ENCODE results near the gene AFP. TPM values are rescaled to one million over a fixed set of nuclear protein-coding genes. Genes with fewer than 3 reads are reported as not detected.

Gene AFP
- total and polyA plus RNA-seq, 2 donors from 2014 or later = 11.6 TPM; not detected in 1

- FAIRE-seq (no peak), DNase-seq (no peak)
- Histone ChIP-seq H3K4me1 (ENCODE audit: control insufficient read depth in 2 of 3, insufficient read depth in 2 of 3, low read depth in 1 of 3, low read length in 3 of 3) (no peaks in the 10 kb centered on the region), H3K36me3 (ENCODE audit: control insufficient read depth in 2 of 3, insufficient read depth in 3 of 3, low read length in 3 of 3) (no peaks in the 10 kb centered on the region), H3K27me3 (ENCODE audit: control insufficient read depth, insufficient read depth, low read length) (no peaks in the 10 kb centered on the region), H3K27ac (ENCODE audit: low read depth in 2 of 2, low read length in 2 of 2) (no peak overlapping the region), H3K9ac (ENCODE audit: low read length in 3 of 3) (no peak overlapping the region), H3K4me3 (ENCODE audit: low read length in 3 of 3) (no peak overlapping the region), H3K9me3 (ENCODE audit: control insufficient read depth in 2 of 3, insufficient read depth in 1 of 3, low read length in 3 of 3) (no peaks in the 10 kb centered on the region)
- TF ChIP-seq CTCF (IDR thresholded peaks at IDR 0.05; ENCODE audit: borderline replicate concordance, extremely low read depth, insufficient read depth) = no peak
- intact Hi-C loops (cut with DNase I) = no loop called here
Observed at GRCh38 chr4:73404457-73404856, 31.6 kb upstream of the AFP start.

- Histone ChIP-seq H3K36me3 (ENCODE audit: control insufficient read depth in 2 of 3, insufficient read depth in 3 of 3, low read length in 3 of 3) (no peaks in the 10 kb centered on the region), H3K4me3 (ENCODE audit: low read length in 3 of 3) (no peak overlapping the region), H3K27me3 (ENCODE audit: control insufficient read depth, insufficient read depth, low read length) (no peaks in the 10 kb centered on the region), H3K9ac (ENCODE audit: low read length in 3 of 3) (no peak overlapping the region), H3K9me3 (ENCODE audit: control insufficient read depth in 2 of 3, insufficient read depth in 1 of 3, low read length in 3 of 3) (no peaks in the 10 kb centered on the region), H3K27ac (ENCODE audit: low read depth in 2 of 2, low read length in 2 of 2) (no peak overlapping the region), H3K4me1 (ENCODE audit: control insufficient read depth in 2 of 3, insufficient read depth in 2 of 3, low read depth in 1 of 3, low read length in 3 of 3) (no peaks in the 10 kb centered on the region)
- no peak for FAIRE-seq
- no peak for DNase-seq
- intact Hi-C loops (cut with DNase I) = no loop called here
- TF ChIP-seq CTCF (IDR thresholded peaks at IDR 0.05; ENCODE audit: borderline replicate concordance, extremely low read depth, insufficient read depth) = no peak
Observed at GRCh38 chr4:73405138-73405537, 30.9 kb upstream of the AFP start.

GRCh38 chr4:73406548-73406875 is 29.5 kb upstream of the AFP start:
- DNase-seq (no peak), FAIRE-seq (no peak)
- Histone ChIP-seq H3K36me3 (ENCODE audit: control insufficient read depth in 2 of 3, insufficient read depth in 3 of 3, low read length in 3 of 3) (no peaks in the 10 kb centered on the region), H3K4me3 (ENCODE audit: low read length in 3 of 3) (no peak overlapping the region), H3K4me1 (ENCODE audit: control insufficient read depth in 2 of 3, insufficient read depth in 2 of 3, low read depth in 1 of 3, low read length in 3 of 3) (no peaks in the 10 kb centered on the region), H3K27ac (ENCODE audit: low read depth in 2 of 2, low read length in 2 of 2) (no peak overlapping the region), H3K9ac (ENCODE audit: low read length in 3 of 3) (no peak overlapping the region), H3K27me3 (ENCODE audit: control insufficient read depth, insufficient read depth, low read length) (no peaks in the 10 kb centered on the region), H3K9me3 (ENCODE audit: control insufficient read depth in 2 of 3, insufficient read depth in 1 of 3, low read length in 3 of 3) (no peaks in the 10 kb centered on the region)
- TF ChIP-seq CTCF (IDR thresholded peaks at IDR 0.05; ENCODE audit: borderline replicate concordance, extremely low read depth, insufficient read depth) = no peak
- intact Hi-C loops (cut with DNase I) = no loop called here

GRCh38 chr4:73407227-73407673 is 28.8 kb upstream of the AFP start:
- no peaks in the 10 kb centered on the region for H3K27me3 ChIP-seq (ENCODE audit: control insufficient read depth, insufficient read depth, low read length)
- intact Hi-C loops (cut with DNase I) = no loop called here
- H3K36me3 ChIP-seq (ENCODE audit: control insufficient read depth in 2 of 3, insufficient read depth in 3 of 3, low read length in 3 of 3) = no peaks in the 10 kb centered on the region
- H3K9ac ChIP-seq (ENCODE audit: low read length in 3 of 3) = no peak overlapping the region
- no peaks in the 10 kb centered on the region for H3K4me1 ChIP-seq (ENCODE audit: control insufficient read depth in 2 of 3, insufficient read depth in 2 of 3, low read depth in 1 of 3, low read length in 3 of 3)
- DNase-seq (no peak), FAIRE-seq (no peak)
- no peak overlapping the region for H3K4me3 ChIP-seq (ENCODE audit: low read length in 3 of 3)
- TF ChIP-seq CTCF (IDR thresholded peaks at IDR 0.05; ENCODE audit: borderline replicate concordance, extremely low read depth, insufficient read depth) = no peak
- no peaks in the 10 kb centered on the region for H3K9me3 ChIP-seq (ENCODE audit: control insufficient read depth in 2 of 3, insufficient read depth in 1 of 3, low read length in 3 of 3)
- no peak overlapping the region for H3K27ac ChIP-seq (ENCODE audit: low read depth in 2 of 2, low read length in 2 of 2)

All from kidney (tissue), 14 donors.